ENCODE results near the gene LZTR1. TPM values are rescaled to one million over a fixed set of nuclear protein-coding genes. Genes with fewer than 3 reads are reported as not detected.
A peak's percentile ranks its signal among the peaks of the same experiment; 100 is the strongest.

The LZTR1 gene
- total RNA-seq, 1 donor from 2014 or later = 91.6 TPM

DNA sequence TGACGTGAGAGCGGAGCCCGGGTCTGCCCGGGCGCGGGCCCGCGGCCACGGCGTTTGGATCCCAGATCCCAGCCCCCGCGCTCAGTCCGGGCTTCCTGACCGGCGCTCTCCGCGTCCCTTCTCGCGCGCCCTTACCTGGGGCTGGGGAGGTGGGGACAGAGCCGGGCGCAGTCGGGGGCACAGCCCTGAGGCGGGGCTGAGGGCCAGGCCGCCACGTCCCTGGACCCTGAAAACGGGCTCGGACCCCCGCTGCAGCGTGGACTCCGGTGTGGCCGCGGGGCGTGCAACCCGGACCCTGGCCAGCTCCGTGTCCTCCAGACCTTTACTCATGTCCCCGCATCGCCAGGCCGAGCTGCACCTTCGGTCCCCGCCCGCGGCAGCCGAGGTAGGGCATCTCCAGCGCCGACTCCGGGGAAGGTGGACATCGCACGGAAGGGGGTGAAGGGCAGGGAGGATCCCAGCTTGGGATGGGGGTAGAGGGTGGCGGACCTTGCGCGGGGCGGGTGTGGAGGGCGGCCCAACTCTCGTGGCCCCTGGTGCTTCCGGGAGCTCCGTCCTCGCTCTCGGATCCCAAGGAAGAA lies 24.9 kb upstream of the LZTR1 start:
- no peak for DNase-seq (ENCODE audit: low spot score, unreplicated experiment)
- peaks cover 23% of the 10 kb centered on the region for H3K4me1 Mint-ChIP-seq (ENCODE audit: low read depth)
- no peak for TF ChIP-seq CTCF (IDR thresholded peaks at IDR 0.05; ENCODE audit: unreplicated experiment)
- no peaks in the 10 kb centered on the region for H3K9me3 Mint-ChIP-seq (ENCODE audit: low read depth)
- H3K4me3 Mint-ChIP-seq (ENCODE audit: low read depth) = peak overlapping the region; percentile 69
- peaks cover 9% of the 10 kb centered on the region for H3K27me3 Mint-ChIP-seq
- peaks cover 9% of the 10 kb centered on the region for H3K36me3 Mint-ChIP-seq (ENCODE audit: insufficient read depth)
- H3K27ac Mint-ChIP-seq = no peak overlapping the region

DNA sequence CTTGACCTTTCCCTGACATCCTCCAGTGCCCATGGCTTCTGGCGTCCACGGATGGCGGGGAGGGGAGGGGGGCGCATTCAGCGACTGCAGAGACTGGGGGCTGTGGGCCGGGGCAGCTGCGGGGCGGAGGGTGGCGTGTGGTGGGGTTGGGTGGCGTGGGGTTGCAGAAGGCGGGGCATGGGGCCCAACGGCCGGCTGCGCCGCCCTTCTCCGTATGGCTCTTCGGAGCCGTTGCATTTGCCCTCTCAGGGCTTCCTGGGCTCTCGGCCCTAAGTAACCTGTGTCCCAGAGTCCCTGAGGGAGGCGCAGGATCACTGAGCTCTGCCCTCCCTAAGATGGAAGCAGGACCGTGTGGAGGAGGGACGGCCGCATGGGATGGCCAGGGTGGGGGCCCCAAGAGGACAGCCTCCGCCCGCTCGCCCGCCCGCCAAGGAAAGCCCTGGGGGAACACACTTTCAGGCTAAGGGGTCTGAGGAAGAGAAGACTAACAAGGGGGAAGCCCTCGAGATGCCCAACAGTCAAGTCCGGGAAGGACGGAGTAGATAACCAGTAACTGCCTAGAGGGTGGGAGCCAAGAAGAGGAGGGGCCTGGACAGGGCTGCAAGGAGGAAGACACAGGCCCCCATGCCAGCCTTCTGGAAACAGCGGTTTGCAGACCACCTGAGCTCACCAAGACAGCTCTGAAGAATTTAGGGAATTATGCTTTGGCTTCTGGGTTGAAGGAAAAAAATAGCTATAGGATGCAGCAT lies 24.2 kb upstream of the LZTR1 start:
- Mint-ChIP-seq H3K27ac (no peak overlapping the region), H3K27me3 (peaks cover 10% of the 10 kb centered on the region), H3K36me3 (ENCODE audit: insufficient read depth) (peaks cover 4% of the 10 kb centered on the region), H3K4me1 (ENCODE audit: low read depth) (peaks cover 16% of the 10 kb centered on the region), H3K9me3 (ENCODE audit: low read depth) (no peaks in the 10 kb centered on the region), H3K4me3 (ENCODE audit: low read depth) (peak overlapping the region; percentile 69)
- no peak for TF ChIP-seq CTCF (IDR thresholded peaks at IDR 0.05; ENCODE audit: unreplicated experiment)
- DNase-seq (ENCODE audit: low spot score, unreplicated experiment) = no peak

DNA sequence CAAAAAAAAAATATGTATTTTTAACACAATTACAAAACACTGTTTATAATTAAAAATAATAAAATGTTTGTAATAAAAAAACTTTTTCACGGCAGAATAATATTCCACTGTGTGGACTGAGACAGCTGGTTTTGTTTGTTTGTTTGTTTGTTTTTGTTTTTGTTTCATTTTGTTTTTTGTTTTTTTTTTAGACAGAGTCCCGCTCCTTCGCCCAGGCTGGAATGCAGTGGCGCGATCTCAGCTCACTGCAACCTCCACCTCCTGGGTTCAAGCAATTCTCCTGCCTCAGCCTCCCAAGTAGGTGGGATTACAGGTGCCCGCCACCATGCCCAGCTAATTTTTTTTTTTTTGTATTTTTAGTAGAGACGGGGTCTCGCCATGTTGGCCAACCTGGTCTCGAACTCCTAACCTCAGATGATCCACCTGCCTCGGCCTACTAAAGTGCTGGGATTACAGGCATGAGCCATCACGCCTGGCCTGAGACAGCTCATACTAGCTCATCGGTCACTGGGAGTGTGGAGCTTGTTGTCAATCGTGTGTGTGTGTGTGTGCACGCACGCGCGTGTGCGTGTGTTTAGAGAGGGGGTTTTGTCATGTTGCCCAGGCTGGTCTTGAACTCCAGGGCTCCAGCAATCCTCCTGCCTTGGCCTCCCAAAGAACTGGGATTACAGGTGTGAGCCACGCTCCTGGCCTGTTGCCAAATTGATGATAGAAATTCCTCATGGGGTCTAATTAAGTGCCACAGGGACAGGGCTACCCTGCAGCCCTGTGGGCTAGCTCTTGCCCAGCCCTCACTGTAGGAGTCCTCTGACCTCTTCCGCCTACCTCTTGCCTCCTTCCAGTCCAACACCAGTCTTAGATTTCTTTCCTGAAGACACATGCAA lies 22.3 kb upstream of the LZTR1 start:
- Mint-ChIP-seq H3K27ac (peak overlapping the region; percentile 38), H3K27me3 (peaks cover 28% of the 10 kb centered on the region), H3K9me3 (ENCODE audit: low read depth) (no peaks in the 10 kb centered on the region), H3K4me3 (ENCODE audit: low read depth) (no peak overlapping the region), H3K36me3 (ENCODE audit: insufficient read depth) (no peaks in the 10 kb centered on the region), H3K4me1 (ENCODE audit: low read depth) (peaks cover 11% of the 10 kb centered on the region)
- no peak for DNase-seq (ENCODE audit: low spot score, unreplicated experiment)
- TF ChIP-seq CTCF (IDR thresholded peaks at IDR 0.05; ENCODE audit: unreplicated experiment) = no peak

- no peaks in the 10 kb centered on the region for H3K9me3 Mint-ChIP-seq (ENCODE audit: low read depth)
- H3K4me3 Mint-ChIP-seq (ENCODE audit: low read depth) = no peak overlapping the region
- peaks cover 11% of the 10 kb centered on the region for H3K4me1 Mint-ChIP-seq (ENCODE audit: low read depth)
- H3K27me3 Mint-ChIP-seq = peaks cover 28% of the 10 kb centered on the region
- no peak for TF ChIP-seq CTCF (IDR thresholded peaks at IDR 0.05; ENCODE audit: unreplicated experiment)
- no peak overlapping the region for H3K27ac Mint-ChIP-seq
- DNase-seq (ENCODE audit: low spot score, unreplicated experiment) = no peak
- no peaks in the 10 kb centered on the region for H3K36me3 Mint-ChIP-seq (ENCODE audit: insufficient read depth)
Observed at GRCh38 chr22:20960609-20961008, 21.5 kb upstream of the LZTR1 start.

DNA sequence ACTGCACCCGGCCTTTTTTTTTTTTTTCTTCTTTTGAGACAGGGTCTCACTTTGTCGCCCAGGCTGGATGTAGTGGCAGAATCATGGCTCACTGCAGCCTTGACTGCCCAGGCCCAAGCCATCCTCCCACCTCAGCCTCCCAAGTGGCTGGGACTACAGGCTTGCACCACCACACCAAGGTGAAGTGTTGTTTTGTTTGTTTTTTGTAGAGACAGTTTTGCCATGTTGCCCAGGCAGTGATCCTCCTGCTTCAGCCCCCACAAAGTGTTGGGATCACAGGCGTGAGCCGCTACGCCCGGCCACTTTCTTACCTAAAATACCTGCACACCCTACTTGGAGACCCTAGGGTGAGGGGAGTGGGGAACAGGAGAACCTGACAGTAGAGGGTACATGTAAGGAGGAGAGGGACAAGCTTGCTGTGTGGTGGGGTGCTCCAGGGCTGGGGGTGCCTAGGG lies 19.6 kb upstream of the LZTR1 start:
- Mint-ChIP-seq H3K27me3 (peaks cover 32% of the 10 kb centered on the region), H3K36me3 (ENCODE audit: insufficient read depth) (no peaks in the 10 kb centered on the region), H3K4me1 (ENCODE audit: low read depth) (peaks cover 11% of the 10 kb centered on the region)

More for the DNA sequence above, 19.6 kb upstream of the LZTR1 start:
- Mint-ChIP-seq H3K4me3 (ENCODE audit: low read depth) (no peak overlapping the region), H3K9me3 (ENCODE audit: low read depth) (no peaks in the 10 kb centered on the region), H3K27ac (no peak overlapping the region)
- no peak for TF ChIP-seq CTCF (IDR thresholded peaks at IDR 0.05; ENCODE audit: unreplicated experiment)
- DNase-seq (ENCODE audit: low spot score, unreplicated experiment) = no peak
